Activated B cell treated with CpG ODN at 0.5 μM for 24 hours (primary cell): Measurements from ENCODE around the gene TPM1. TPM values are rescaled to one million over a fixed set of nuclear protein-coding genes. Genes with fewer than 3 reads are reported as not detected.

Experiments
- ATAC-seq: fragments of 200-7000 bp; cut with Tn5 transposase; one replicate; pipeline ENCODE4 v1.10.0; 2021; ENCODE audit warnings: low read depth, mild to moderate bottlenecking, moderate library complexity
- CTCF ChIA-PET: fragments of 350-600 bp; sonication (Branson Sonifier 250); formaldehyde crosslinking; loops from one replicate; lab custom pipeline; 2021; ENCODE audit warnings: antibody characterized with exemption; lab: Charles Lee
- POLR2A ChIA-PET: fragments of 350-600 bp; sonication (Branson Sonifier 250); formaldehyde crosslinking; loops from one replicate; lab custom pipeline; 2021; ENCODE audit warnings: antibody characterized with exemption; lab: Charles Lee
- DNase-seq: peaks from one replicate; pipeline ENCODE4 v3.0.0; 2022
- H3K27ac Mint-ChIP-seq: one replicate; pipeline ENCODE4 v1.8.0; 2020; ENCODE audit warnings: mixed read lengths
- H3K27me3 Mint-ChIP-seq: one replicate; pipeline ENCODE4 v1.8.0; 2021; ENCODE audit warnings: mixed read lengths
- H3K36me3 Mint-ChIP-seq: one replicate; pipeline ENCODE4 v1.8.0; 2021; ENCODE audit warnings: low read depth, mixed read lengths
- H3K4me1 Mint-ChIP-seq: one replicate; pipeline ENCODE4 v1.8.0; 2021; ENCODE audit warnings: mixed read lengths
- H3K4me3 Mint-ChIP-seq: one replicate; pipeline ENCODE4 v1.8.0; 2020; ENCODE audit warnings: mild to moderate bottlenecking, mixed read lengths
- H3K9me3 Mint-ChIP-seq: one replicate; pipeline ENCODE4 v1.8.0; 2020; ENCODE audit warnings: mixed read lengths
- CTCF ChIP-seq: fragments of 200-600 bp; IDR thresholded peaks from one replicate; pipeline ENCODE4 v1.8.0; 2022; ENCODE audit warnings: antibody characterized with exemption, mild to moderate bottlenecking
- intact Hi-C: fragments of 100-400 bp; cut with micrococcal nuclease; formaldehyde crosslinking; loops from one replicate; pipeline ENCODE4 v1.15.1; 2024
- total RNA-seq: library from RNA; stranded (reverse); gene quantifications from 2 replicates; pipeline ENCODE4 v1.2.3, GENCODE V29; 2022

Gene TPM1
- total RNA-seq, 1 donor from 2014 or later = 7.8 TPM

DNA sequence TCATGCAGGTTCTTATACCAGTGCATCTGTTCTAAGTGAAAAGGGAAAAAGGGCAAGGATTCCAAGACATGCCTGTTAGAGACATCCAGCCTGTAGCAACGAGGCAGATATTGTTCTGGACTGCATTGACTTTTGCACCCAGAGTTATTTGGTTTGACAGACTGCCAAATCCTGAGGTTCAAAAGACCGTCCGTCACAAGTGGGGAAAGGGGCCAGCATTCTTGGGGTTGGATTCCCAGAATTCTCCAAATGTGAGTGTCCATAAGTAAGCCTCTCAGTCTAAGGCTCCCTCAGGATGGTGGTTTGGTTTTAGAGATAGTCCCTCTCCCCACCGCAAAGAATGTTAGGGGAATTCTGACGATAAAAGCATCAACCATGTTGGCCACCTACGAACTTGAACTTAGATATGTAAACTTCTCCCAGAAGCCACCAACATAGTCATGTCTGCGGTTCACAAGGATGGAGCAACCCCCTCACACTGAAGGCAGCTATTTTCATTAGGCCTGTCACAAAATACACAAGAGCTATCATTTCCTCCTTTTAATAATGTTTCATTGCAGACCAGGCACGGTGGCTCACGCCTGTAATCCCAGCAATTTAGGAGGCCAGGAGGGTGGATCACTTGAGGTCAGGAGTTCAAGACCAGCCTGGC is 65.5 kb downstream of the TPM1 start:
- ChIA-PET POLR2A (interaction anchor here (0.5 kb wide), 1 partner anchor 149 kb away, joined by 4 read pairs; no protein-coding TSS in a partner anchor), CTCF (no interaction called here)
- Mint-ChIP-seq H3K4me1 (no peaks in the 10 kb centered on the region), H3K27ac (no peak overlapping the region), H3K4me3 (no peak overlapping the region), H3K27me3 (peaks cover 14% of the 10 kb centered on the region), H3K9me3 (no peaks in the 10 kb centered on the region), H3K36me3 (no peaks in the 10 kb centered on the region)
- intact Hi-C loops = no loop called here
- TF ChIP-seq CTCF = no peak
- DNase-seq (no peak), ATAC-seq (no peak)

- Mint-ChIP-seq H3K36me3 (no peaks in the 10 kb centered on the region), H3K9me3 (no peaks in the 10 kb centered on the region), H3K27me3 (peaks cover 14% of the 10 kb centered on the region), H3K4me1 (no peaks in the 10 kb centered on the region), H3K4me3 (no peak overlapping the region), H3K27ac (no peak overlapping the region)
- CTCF ChIA-PET = interaction anchor here (1.0 kb wide), 1 partner anchor 11 kb away, joined by 4 read pairs; no protein-coding TSS in a partner anchor
- DNase-seq = no peak
- intact Hi-C loops = no loop called here
- no peak for TF ChIP-seq CTCF
- ATAC-seq = no peak
- POLR2A ChIA-PET = no interaction called here
These were observed 67.0 kb downstream of the TPM1 start for GRCh38 chr15:63109498-63109897.

GRCh38 chr15:63109920-63110319 is 67.4 kb downstream of the TPM1 start:
- H3K36me3 Mint-ChIP-seq = no peaks in the 10 kb centered on the region
- CTCF ChIA-PET = interaction anchor here (1.0 kb wide), 1 partner anchor 11 kb away, joined by 4 read pairs; no protein-coding TSS in a partner anchor
- ATAC-seq = no peak

GRCh38 chr15:63110428-63111026 is 68.0 kb downstream of the TPM1 start:
- Mint-ChIP-seq H3K4me3 (no peak overlapping the region), H3K4me1 (no peaks in the 10 kb centered on the region), H3K27ac (no peak overlapping the region), H3K27me3 (peaks cover 8% of the 10 kb centered on the region), H3K36me3 (no peaks in the 10 kb centered on the region), H3K9me3 (no peaks in the 10 kb centered on the region)
- intact Hi-C loops = no loop called here
- CTCF ChIA-PET = no interaction called here
- ATAC-seq (no peak), DNase-seq (no peak)
- TF ChIP-seq CTCF = no peak
- POLR2A ChIA-PET = no interaction called here

More at GRCh38 chr15:63109920-63110319, 67.4 kb downstream of the TPM1 start:
- intact Hi-C loops = no loop called here
- H3K4me3 Mint-ChIP-seq = no peak overlapping the region
- H3K4me1 Mint-ChIP-seq = no peaks in the 10 kb centered on the region
- peaks cover 13% of the 10 kb centered on the region for H3K27me3 Mint-ChIP-seq
- no peak for DNase-seq
- POLR2A ChIA-PET = no interaction called here
- H3K9me3 Mint-ChIP-seq = no peaks in the 10 kb centered on the region
- TF ChIP-seq CTCF = no peak
- H3K27ac Mint-ChIP-seq = no peak overlapping the region

GRCh38 chr15:63111481-63111880 is 68.9 kb downstream of the TPM1 start:
- ATAC-seq = no peak
- no peak for DNase-seq
- Mint-ChIP-seq H3K4me1 (no peaks in the 10 kb centered on the region), H3K9me3 (no peaks in the 10 kb centered on the region), H3K27ac (no peak overlapping the region), H3K27me3 (peaks cover 5% of the 10 kb centered on the region), H3K4me3 (no peak overlapping the region), H3K36me3 (no peaks in the 10 kb centered on the region)
- intact Hi-C loops = no loop called here
- no peak for TF ChIP-seq CTCF
- CTCF ChIA-PET = no interaction called here
- POLR2A ChIA-PET = no interaction called here
